Spleen (tissue), 11 donors: ENCODE measurements around the gene IMMP2L. TPM values are rescaled to one million over a fixed set of nuclear protein-coding genes. Genes with fewer than 3 reads are reported as not detected.

ENCODE experiments used
- DNase-seq: peaks from one replicate; pipeline ENCODE4 v3.0.0-alpha.2; 2020
- H3K27ac ChIP-seq, 8 donors: fragments of 200-600 bp; sonication (generic) in 7 of 8; 1 replicate in 4 of 8; 2 replicates in 4 of 8; pipeline versions ENCODE4 v1.5.0 to v1.8.0; 2016 to 2021; ENCODE audit warnings: inconsistent platforms in 4 of 8, mild to moderate bottlenecking in 4 of 8, moderate library complexity in 1 of 8
- H3K27me3 ChIP-seq, 7 donors: fragments of 200-600 bp; sonication (generic) in 6 of 7; replicated peaks in 1 of 7; 1 replicate in 4 of 7; 2 replicates in 3 of 7; pipeline versions ENCODE4 v1.5.0 to v1.8.0; 2016 to 2021; ENCODE audit warnings: inconsistent platforms in 3 of 7, mild to moderate bottlenecking in 1 of 7
- H3K36me3 ChIP-seq, 6 donors: fragments of 200-600 bp; sonication (generic) in 5 of 6; 1 replicate in 4 of 6; 2 replicates in 2 of 6; pipeline versions ENCODE4 v1.5.0 to v1.8.0; 2016 to 2021; ENCODE audit warnings: inconsistent platforms in 2 of 6
- H3K4me1 ChIP-seq, 6 donors: fragments of 200-600 bp; sonication (generic) in 5 of 6; 1 replicate in 3 of 6; 2 replicates in 3 of 6; pipeline versions ENCODE4 v1.5.0 to v1.8.0; 2016 to 2021; ENCODE audit warnings: inconsistent platforms in 3 of 6
- H3K4me3 ChIP-seq, 8 donors: fragments of 200-600 bp; sonication (generic) in 7 of 8; 1 replicate in 4 of 8; 2 replicates in 4 of 8; pipeline versions ENCODE4 v1.5.0 to v1.8.0; 2016 to 2021; ENCODE audit warnings: inconsistent platforms in 4 of 8, mild to moderate bottlenecking in 4 of 8, moderate library complexity in 2 of 8
- H3K9me3 ChIP-seq, 8 donors: fragments of 200-600 bp; sonication (generic) in 7 of 8; 1 replicate in 4 of 8; 2 replicates in 4 of 8; pipeline versions ENCODE4 v1.5.0 to v1.8.0; 2016 to 2021; ENCODE audit warnings: inconsistent platforms in 4 of 8
- CTCF ChIP-seq, 11 experiments: fragments of 200-600 bp in 7 of 11; fragments of 450-650 bp in 4 of 11; sonication (generic) in 4 of 11; IDR thresholded peaks in 8 of 11; conservative IDR thresholded peaks in 3 of 11; 1 replicate in 7 of 11; 2 replicates in 4 of 11; pipeline versions ENCODE4 v1.4.0 to v1.8.0; 2016 to 2021; ENCODE audit warnings: antibody characterized with exemption in 11 of 11, inconsistent platforms in 4 of 11, mild to moderate bottlenecking in 1 of 11
- POLR2A ChIP-seq, 3 donors: fragments of 450-650 bp; IDR thresholded peaks; one replicate each; pipeline ENCODE4 v1.5.1; 2017; ENCODE audit warnings: antibody characterized with exemption in 3 of 3, mild to moderate bottlenecking in 1 of 3
- POLR2AphosphoS5 ChIP-seq, 3 donors: sonication (generic); formaldehyde crosslinking; IDR thresholded peaks; one replicate each; pipeline ENCODE4 v1.5.1; 2017; ENCODE audit warnings: antibody characterized with exemption in 3 of 3
- WGBS, 5 donors: extraction: QIAGEN DNeasy Blood & Tissue Kit in 3 of 5; methylation state at CpG; one replicate each; pipeline versions ENCODE4 v1.1.5 to v1.1.7; 2013 to 2018; 5-methylcytosine and 5-hydroxymethylcytosine counted together
- intact Hi-C: fragments of 100-400 bp; cut with DNase I; formaldehyde crosslinking; loops from one replicate; pipeline ENCODE4 v1.15.0; 2023; ENCODE audit warnings: low total_unique reads
- polyA plus RNA-seq, 3 donors: library from polyadenylated mRNA; stranded (reverse); fragments of 200-250 nt; gene quantifications; one replicate each; pipeline ENCODE4 v1.2.1, GENCODE V29; 2013
- total RNA-seq, 7 donors: library from RNA; depleted of rRNA in 3 of 7; stranded (reverse); fragments of >200 nt in 3 of 7; fragmentation: NEBNext Ultra II Directional in 4 of 7; extraction: Animal tissue kit (Norgen Biotek cat#: 25700) in 4 of 7; gene quantifications; one replicate each; pipeline versions ENCODE4 v1.1.0 to v1.2.1, GENCODE V29; 2016 to 2021
- donor health status: healthy with polysubstance abuse.
- donor health status: DM: no; HTN: no; CAD: no; lungs with moderate emphysema.
- donor health status: DM: no; HTN: no; CAD: no.
- donor health status: Bipolar disorder and iron deficiency.
- donor health status: healthy.
- donor health status: DM: no; HTN: no; CAD: no.
- donor health status: DM: yes; HTN: yes; CAD: no.

IMMP2L gene
- total and polyA plus RNA-seq, 10 donors: 6.5 to 32.7 (median 9.8) TPM

- Histone ChIP-seq H3K27me3 (no peaks in the 10 kb centered on the region), H3K36me3 (no peaks in the 10 kb centered on the region), H3K9me3 (no peaks in the 10 kb centered on the region), H3K27ac (no peak overlapping the region), H3K4me1 (no peaks in the 10 kb centered on the region), H3K4me3 (no peak overlapping the region)
- WGBS, 5 donors: 82 to 91% (median 87%) methylated on average over 3 of the region's 3 CpGs
- no peak for DNase-seq
- intact Hi-C loops: no loop called here
- TF ChIP-seq CTCF (IDR thresholded peaks at IDR 0.05 in 8 of 11, conservative IDR thresholded peaks at IDR 0.05 in 3 of 11) (no peak), POLR2AphosphoS5 (IDR thresholded peaks at IDR 0.05) (no peak), POLR2A (IDR thresholded peaks at IDR 0.05) (no peak)
These were observed 863.7 kb downstream of the IMMP2L start for GRCh38 chr7:110698576-110698975.

GRCh38 chr7:110693344-110693743, 868.9 kb downstream of the IMMP2L start:
- Histone ChIP-seq H3K4me3 (no peak overlapping the region), H3K9me3 (no peaks in the 10 kb centered on the region), H3K4me1 (no peaks in the 10 kb centered on the region), H3K27ac (no peak overlapping the region), H3K36me3 (no peaks in the 10 kb centered on the region), H3K27me3 (no peaks in the 10 kb centered on the region)
- TF ChIP-seq CTCF (IDR thresholded peaks at IDR 0.05 in 8 of 11, conservative IDR thresholded peaks at IDR 0.05 in 3 of 11) (no peak), POLR2AphosphoS5 (IDR thresholded peaks at IDR 0.05) (no peak), POLR2A (IDR thresholded peaks at IDR 0.05) (no peak)
- intact Hi-C loops: no loop called here
- DNase-seq: no peak

GRCh38 chr7:110688908-110689307, 873.4 kb downstream of the IMMP2L start:
- Histone ChIP-seq H3K9me3 (peaks cover 0 to 3% (median 0%) of the 10 kb centered on the region in 8 donors), H3K36me3 (no peaks in the 10 kb centered on the region), H3K27me3 (no peaks in the 10 kb centered on the region), H3K4me3 (no peak overlapping the region), H3K27ac (no peak overlapping the region), H3K4me1 (no peaks in the 10 kb centered on the region)
- WGBS, 5 donors: 68 to 88% (median 81%) methylated on average over 2 of the region's 2 CpGs
- DNase-seq: no peak
- intact Hi-C loops: no loop called here
- TF ChIP-seq POLR2A (IDR thresholded peaks at IDR 0.05): no peak
- TF ChIP-seq CTCF (IDR thresholded peaks at IDR 0.05 in 8 of 11, conservative IDR thresholded peaks at IDR 0.05 in 3 of 11): no peak
- no peak for TF ChIP-seq POLR2AphosphoS5 (IDR thresholded peaks at IDR 0.05)

DNA sequence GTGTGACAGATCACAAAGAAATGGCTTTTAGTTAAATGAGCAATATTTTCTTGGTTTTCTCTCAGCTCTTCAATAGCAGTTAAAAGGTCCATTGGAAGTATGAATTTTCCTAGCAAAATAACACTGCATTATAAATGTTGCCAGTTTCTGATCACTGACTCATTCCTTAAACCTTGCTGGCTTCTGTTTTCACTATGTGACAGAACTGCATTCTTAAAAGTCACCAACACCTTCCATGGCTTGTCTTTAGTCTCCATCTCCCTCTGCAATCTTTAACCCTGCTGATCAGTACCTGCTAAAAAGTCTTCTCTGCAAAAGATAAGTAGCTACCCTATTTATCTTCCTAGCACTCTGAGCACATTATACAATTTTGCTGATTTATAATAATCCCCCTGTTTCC, 876.4 kb downstream of the IMMP2L start:
- TF ChIP-seq POLR2A (IDR thresholded peaks at IDR 0.05) (no peak), CTCF (IDR thresholded peaks at IDR 0.05 in 8 of 11, conservative IDR thresholded peaks at IDR 0.05 in 3 of 11) (no peak), POLR2AphosphoS5 (IDR thresholded peaks at IDR 0.05) (no peak)
- intact Hi-C loops: no loop called here

More for the DNA sequence above, 876.4 kb downstream of the IMMP2L start:
- Histone ChIP-seq H3K4me1 (no peaks in the 10 kb centered on the region), H3K4me3 (no peak overlapping the region), H3K36me3 (no peaks in the 10 kb centered on the region), H3K27ac (no peak overlapping the region), H3K9me3 (peaks cover 0 to 3% (median 0%) of the 10 kb centered on the region in 8 donors), H3K27me3 (no peaks in the 10 kb centered on the region)
- DNase-seq: no peak
